GM12874 (cell line): ENCODE data around the gene ITGAE.

Experiments used
- CTCF ChIP-seq: IDR thresholded peaks from 2 replicates; pipeline ENCODE4 v1.5.1; 2011; ENCODE audit warnings: low read depth, mild to moderate bottlenecking, control low read depth, low read length, moderate library complexity; ENCODE audit not compliant: insufficient read depth

ITGAE gene

DNA sequence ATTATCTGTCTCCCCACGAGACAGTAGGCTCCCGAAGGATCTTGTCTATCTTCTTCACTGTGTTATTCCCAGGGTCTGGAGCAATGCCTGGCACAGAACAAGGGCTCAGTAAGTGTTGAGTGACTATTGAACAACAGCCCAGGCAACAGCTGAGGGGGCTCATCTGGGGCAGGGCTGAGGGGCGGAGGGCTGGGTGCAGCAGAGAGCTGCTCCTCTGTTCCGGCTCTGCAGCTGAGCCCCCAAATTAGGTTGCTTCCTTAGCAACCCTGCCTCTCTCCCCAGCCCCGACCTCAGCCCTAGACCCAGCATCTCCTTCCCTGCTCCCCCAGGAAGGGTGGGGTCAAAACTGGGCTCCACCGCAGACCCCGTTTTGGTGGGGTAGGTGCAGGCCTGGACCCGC, 32.2 kb downstream of the ITGAE start:
- no peak for TF ChIP-seq CTCF

- no peak for TF ChIP-seq CTCF
Measured at GRCh38 chr17:3768341-3768740, 32.6 kb downstream of the ITGAE start.

DNA sequence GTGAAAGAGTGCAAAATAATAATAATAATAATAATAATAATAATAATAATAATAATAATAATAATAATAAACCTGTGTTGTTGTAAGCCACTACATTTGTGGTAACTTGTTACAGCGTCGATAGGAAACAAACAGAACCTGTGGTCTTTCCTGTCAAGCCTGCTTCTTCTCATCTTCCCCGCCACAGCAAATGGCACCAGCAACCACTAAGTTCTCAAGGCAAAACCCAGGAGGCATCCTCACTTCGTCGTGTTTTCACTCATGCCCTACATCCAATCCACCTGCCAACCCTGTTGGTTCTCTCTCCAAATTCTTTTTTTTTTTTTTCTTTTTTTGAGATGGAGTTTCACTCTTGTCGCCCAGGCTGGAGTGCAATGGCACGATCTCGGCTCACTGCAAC, 34.2 kb downstream of the ITGAE start:
- TF ChIP-seq CTCF = no peak

DNA sequence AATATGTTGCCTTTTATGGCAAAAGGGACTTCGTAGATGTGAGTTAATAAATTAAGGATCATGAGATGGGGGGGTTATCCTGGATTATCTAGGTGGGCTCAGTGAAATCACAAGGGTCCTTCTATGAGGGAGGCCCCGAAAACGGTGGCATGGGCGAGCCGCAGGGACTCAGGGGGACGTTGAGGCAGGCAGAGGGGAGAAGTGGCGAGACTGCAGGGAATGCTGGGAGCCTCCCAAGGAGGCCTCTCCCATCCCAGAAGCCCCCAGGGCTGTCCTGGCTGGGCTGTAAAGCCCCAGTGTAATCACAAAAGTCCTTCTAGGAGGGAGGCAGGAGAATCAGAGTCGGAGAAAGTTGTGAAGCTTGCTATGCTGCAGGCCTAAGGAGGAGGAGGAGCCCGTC, 35.0 kb downstream of the ITGAE start:
- no peak for TF ChIP-seq CTCF

DNA sequence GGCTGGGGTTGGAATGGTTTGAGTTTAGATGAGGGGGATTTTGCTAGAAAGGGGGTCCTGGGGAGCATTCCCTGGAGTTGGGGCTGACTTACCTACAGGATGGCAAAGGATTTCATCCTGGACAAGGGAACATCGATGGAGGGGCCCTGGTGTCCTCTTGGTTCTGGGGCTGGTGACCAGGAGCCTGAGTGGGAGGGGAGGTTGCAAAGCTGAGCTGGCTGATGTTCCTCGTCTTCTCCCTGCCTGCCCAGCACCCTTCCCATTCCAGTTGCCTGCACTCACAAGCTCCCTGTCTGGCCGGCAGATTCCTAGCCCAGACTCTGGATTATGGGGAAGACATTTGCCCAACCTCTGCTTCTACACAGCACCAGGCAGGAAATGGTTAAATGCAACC, 37.2 kb downstream of the ITGAE start:
- TF ChIP-seq CTCF = no peak

GRCh38 chr17:3762922-3763776, 37.8 kb downstream of the ITGAE start:
- no peak for TF ChIP-seq CTCF

DNA sequence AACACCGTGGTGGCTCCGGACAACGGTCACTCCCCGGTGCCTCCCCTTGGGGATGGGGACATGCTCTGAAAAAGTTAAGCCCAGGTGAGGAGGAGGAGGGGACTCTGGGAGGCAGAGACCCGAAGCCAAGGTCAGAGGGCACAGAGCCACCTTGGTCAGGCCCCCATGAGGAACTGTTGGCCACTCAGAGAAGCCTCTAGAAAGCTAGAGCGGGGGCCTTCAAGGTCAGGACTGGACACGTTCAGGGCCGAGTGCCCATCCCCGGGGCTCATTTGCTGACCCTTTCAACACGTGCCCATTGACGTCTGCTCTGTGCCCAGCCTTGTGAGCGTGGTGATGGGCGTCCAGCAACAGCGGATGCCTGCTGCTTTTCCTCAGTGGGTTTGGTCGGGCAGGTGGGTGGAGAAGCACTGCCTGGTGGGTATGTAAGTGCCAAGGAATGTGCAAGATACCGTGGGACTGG, 39.0 kb downstream of the ITGAE start:
- no peak for TF ChIP-seq CTCF
